Measurements from ENCODE around the gene LYG1. TPM values are rescaled to one million over a fixed set of nuclear protein-coding genes. Genes with fewer than 3 reads are reported as not detected.

The LYG1 gene
- total and polyA plus RNA-seq, 9 of the 15 experiments (the other 6 are each of a cell fraction or from before 2014, with no cell fraction given): 0.64 to 2.6 (median 1.2) TPM

GRCh38 chr2:99336804-99337112 lies 35.8 kb upstream of the LYG1 start (continued):
- TF ChIP-seq ZNF609 (CRISPR knock-in tag; IDR thresholded peaks at IDR 0.05; ENCODE audit: borderline replicate concordance): no peak
- no peak for TF ChIP-seq STAT5B (CRISPR knock-in tag; IDR thresholded peaks at IDR 0.05)
- TF ChIP-seq MBD1 (CRISPR knock-in tag; IDR thresholded peaks at IDR 0.05): no peak
- no peak for TF ChIP-seq SRSF7 (optimal IDR thresholded peaks at IDR 0.05; ENCODE audit: low read depth, low read length)
- peak; percentile 24; the same call in 1 of the 2 replicates for TF ChIP-seq FOXP1 (CRISPR knock-in tag; IDR thresholded peaks at IDR 0.05)
- TF ChIP-seq TEAD4 (IDR thresholded peaks at IDR 0.05; ENCODE audit: low read length): no peak
- 0 out of 2 replicates have a peak, but pooled peaks have one; percentile 26 for TF ChIP-seq TEAD4 (CRISPR knock-in tag; IDR thresholded peaks at IDR 0.05; ENCODE audit: borderline replicate concordance)
- no peak for TF ChIP-seq XRCC3 (IDR thresholded peaks at IDR 0.05)
- TF ChIP-seq ZNF217 (CRISPR knock-in tag; IDR thresholded peaks at IDR 0.05): no peak
- TF ChIP-seq WHSC1 (IDR thresholded peaks at IDR 0.05; ENCODE audit: low read length): no peak
- no peak for TF ChIP-seq ZNF253 (CRISPR knock-in tag; conservative IDR thresholded peaks at IDR 0.05)
- no peak for TF ChIP-seq KDM1A (IDR thresholded peaks at IDR 0.05)
- TF ChIP-seq HOXB6 (CRISPR knock-in tag; IDR thresholded peaks at IDR 0.05; ENCODE audit: borderline replicate concordance): no peak
- TF ChIP-seq ZNF280B (CRISPR knock-in tag; IDR thresholded peaks at IDR 0.05): no peak
- TF ChIP-seq POLR3G (IDR thresholded peaks at IDR 0.05; ENCODE audit: extremely low read depth, insufficient read length, insufficient replicate concordance): no peak
- TF ChIP-seq NKRF (IDR thresholded peaks at IDR 0.05; ENCODE audit: borderline replicate concordance): 0 out of 2 replicates have a peak, but pooled peaks have one; percentile 29
- no peak for TF ChIP-seq CBX2 (IDR thresholded peaks at IDR 0.05; ENCODE audit: insufficient read depth, low read length, poor library complexity, severe bottlenecking)
- no peak for TF ChIP-seq BHLHE40 (IDR thresholded peaks at IDR 0.05; ENCODE audit: low read length)
- no peak for TF ChIP-seq GATAD2B (IDR thresholded peaks at IDR 0.05; ENCODE audit: borderline replicate concordance)
- no peak for TF ChIP-seq SMAD3 (CRISPR knock-in tag; conservative IDR thresholded peaks at IDR 0.05)
- TF ChIP-seq ILK (tag; IDR thresholded peaks at IDR 0.05; ENCODE audit: borderline replicate concordance, low read depth): no peak
